GM12878 (cell line): ENCODE data around the gene ZBTB3. TPM values are rescaled to one million over a fixed set of nuclear protein-coding genes. Genes with fewer than 3 reads are reported as not detected.

Source experiments
- ATAC-seq: fragments of 200-7000 bp; cut with Tn5 transposase; 3 replicates; pipeline ENCODE4 v1.9.1; 2020; ENCODE audit warnings: mild to moderate bottlenecking, moderate library complexity
- BruUV-seq: library from RNA; stranded (reverse); fragments of 400-500 nt; replicated peaks from 2 replicates; lab custom pipeline; 2021; lab: Mats Ljungman, UMichigan
- CTCF ChIA-PET: fragments of 300-600 bp; sonication (Branson Sonifier 250); formaldehyde crosslinking; extraction: SDS; loops from one replicate; lab custom pipeline; 2021; ENCODE audit warnings: inconsistent platforms; lab: Yijun Ruan, JAX
- POLR2A ChIA-PET: fragments of 350-600 bp; formaldehyde crosslinking; extraction: SDS; loops from one replicate; lab custom pipeline; 2021; ENCODE audit warnings: inconsistent platforms; lab: Charles Lee
- RAD21 ChIA-PET: fragments of 300-600 bp; sonication (Branson Sonifier 250); formaldehyde crosslinking; loops from one replicate; lab custom pipeline; 2023; ENCODE audit warnings: antibody characterized with exemption; ENCODE audit not compliant: unreplicated experiment; lab: Charles Lee
- SMC1A ChIA-PET: fragments of 300-600 bp; sonication (Branson Sonifier 250); formaldehyde crosslinking; loops from one replicate; lab custom pipeline; 2023; ENCODE audit not compliant: unreplicated experiment, uncharacterized antibody; lab: Charles Lee
- DNase-seq: peaks from one replicate; pipeline ENCODE4 v3.0.0-alpha.2; 2011; ENCODE audit warnings: low read depth, low spot score
- FAIRE-seq: peaks from 3 replicates; lab custom pipeline; 2011; peaks lifted over from hg19 to GRCh38; lab: Jason Lieb, UNC
- H2AFZ ChIP-seq: 2 replicates; pipeline ENCODE4 v1.6.0; 2011; ENCODE audit warnings: low read depth, low read length, control low read depth; ENCODE audit not compliant: control insufficient read depth
- H3K27ac ChIP-seq: 2 replicates; pipeline ENCODE4 v1.5.1; 2011; ENCODE audit warnings: control low read depth; ENCODE audit not compliant: control insufficient read depth, insufficient read depth
- H3K27me3 ChIP-seq, 2 experiments: replicated peaks in 1 of 2; 2 replicates each; pipeline versions ENCODE4 v1.6.0 to v1.6.1; 2011; ENCODE audit warnings: low read length in 1 of 2; ENCODE audit not compliant: control insufficient read depth in 2 of 2, insufficient read depth in 2 of 2
- H3K36me3 ChIP-seq, 2 experiments: 2 replicates each; pipeline ENCODE4 v1.5.1; 2011; ENCODE audit warnings: low read length in 1 of 2; ENCODE audit not compliant: control insufficient read depth in 2 of 2, insufficient read depth in 2 of 2
- H3K4me1 ChIP-seq: 2 replicates; pipeline ENCODE4 v1.6.1; 2011; ENCODE audit warnings: mild to moderate bottlenecking, low read length, moderate library complexity, mixed read lengths; ENCODE audit not compliant: control insufficient read depth, insufficient read depth
- H3K4me2 ChIP-seq: 2 replicates; pipeline ENCODE4 v1.6.0; 2011; ENCODE audit warnings: control low read depth; ENCODE audit not compliant: control insufficient read depth, insufficient read depth
- H3K4me3 ChIP-seq: fragments of 200-600 bp; sonication (generic); 2 replicates; pipeline ENCODE4 v1.5.1; 2016
- H3K79me2 ChIP-seq: 2 replicates; pipeline ENCODE4 v1.6.0; 2011; ENCODE audit warnings: low read length; ENCODE audit not compliant: control insufficient read depth, insufficient read depth
- H3K9ac ChIP-seq: 2 replicates; pipeline ENCODE4 v1.8.0; 2011; ENCODE audit warnings: low read length, control low read depth, mixed read lengths; ENCODE audit not compliant: control insufficient read depth, insufficient read depth
- H3K9me3 ChIP-seq: replicated peaks from 3 replicates; pipeline ENCODE4 v1.5.1; 2011; ENCODE audit warnings: mild to moderate bottlenecking, low read length; ENCODE audit not compliant: control insufficient read depth, insufficient read depth
- H4K20me1 ChIP-seq: 2 replicates; pipeline ENCODE4 v1.6.0; 2011; ENCODE audit not compliant: control insufficient read depth, insufficient read depth
- ESRRA ChIP-seq: IDR thresholded peaks from 2 replicates; pipeline ENCODE4 v1.6.1; 2012; ENCODE audit warnings: mild to moderate bottlenecking, low read length, improper control_type of control experiment
- ETV6 ChIP-seq, 2 experiments: fragments of 450-650 bp in 1 of 2; IDR thresholded peaks in 1 of 2; conservative IDR thresholded peaks in 1 of 2; 2 replicates each; pipeline ENCODE4 v1.6.1; 2014; ENCODE audit warnings: antibody characterized with exemption in 1 of 2, borderline replicate concordance in 1 of 2, low read depth in 1 of 2, mild to moderate bottlenecking in 1 of 2, moderate library complexity in 1 of 2
- PBX3 ChIP-seq: IDR thresholded peaks from 2 replicates; pipeline ENCODE4 v1.6.1; 2011; ENCODE audit warnings: mild to moderate bottlenecking, low read depth, low read length, moderate library complexity; ENCODE audit not compliant: insufficient replicate concordance
- POLR2A ChIP-seq: IDR thresholded peaks from 2 replicates; pipeline ENCODE4 v1.6.1; 2011; ENCODE audit warnings: low read depth, mild to moderate bottlenecking, low read length
- POLR2AphosphoS2 ChIP-seq: IDR thresholded peaks from 2 replicates; pipeline ENCODE4 v1.6.1; 2011; ENCODE audit warnings: low read depth, mild to moderate bottlenecking, low read length, improper control_type of control experiment, moderate library complexity
- USF1 ChIP-seq: IDR thresholded peaks from 2 replicates; pipeline ENCODE4 v1.6.1; 2011; ENCODE audit warnings: borderline replicate concordance, low read depth, mild to moderate bottlenecking, moderate library complexity, mixed read lengths, low read length; ENCODE audit not compliant: insufficient read depth; ENCODE audit errors: extremely low read length
- WGBS: methylation state at CpG from one replicate; pipeline ENCODE4 v1.1.6; 2016; ENCODE audit warnings: low lambda C conversion rate; ENCODE audit not compliant: insufficient replicate concordance, insufficient coverage; ENCODE audit errors: missing lambda C conversion rate; 5-methylcytosine and 5-hydroxymethylcytosine counted together
- in situ Hi-C: fragments of 300-500 bp; cut with MboI; formaldehyde crosslinking; loops from 9 replicates; pipeline ENCODE4 v1.14.3; 2018; ENCODE audit warnings: mixed read lengths
- intact Hi-C: fragments of 100-400 bp; cut with micrococcal nuclease; formaldehyde crosslinking; loops from one replicate; pipeline ENCODE4 v1.14.2; 2022; ENCODE audit not compliant: unreplicated experiment
- polyA plus RNA-seq, 11 experiments: library from polyadenylated mRNA; depleted of rRNA in 4 of 11; unstranded in 6 of 11; stranded (reverse) in 5 of 11; fragments of >200 nt; fragmentation: Nextera tagmentation in 4 of 11; fragmentation: Illumina TruSeq in 1 of 11; extraction: Ambion mirVana in 4 of 11; extraction: Trizol in 1 of 11; gene quantifications; 1 replicate in 1 of 11; 2 replicates in 10 of 11; pipeline versions ENCODE4 v1.2.1 to v1.2.3, GENCODE V29; 2011 to 2016; ENCODE audit warnings: inconsistent platforms in 2 of 11, missing spikeins in 2 of 11, low read depth in 1 of 11
- total RNA-seq, 4 experiments: library from RNA; depleted of rRNA in 3 of 4; stranded (reverse); fragments of >200 nt in 3 of 4; fragmentation: Illumina TruSeq in 1 of 4; extraction: Trizol in 1 of 4; gene quantifications; 2 replicates each; pipeline versions ENCODE4 v1.2.1 to v1.2.3, GENCODE V29; 2013 to 2021

Gene ZBTB3
- total and polyA plus RNA-seq, 10 of the 15 experiments (the other 5 are each of a cell fraction or from before 2014, with no cell fraction given) = 1.4 to 7.7 (median 4.8) TPM

- TF ChIP-seq POLR2AphosphoS2 = no peak
- TF ChIP-seq POLR2A = peak; percentile 33
- TF ChIP-seq ESRRA = no peak
- in situ Hi-C loops = no loop called here
- POLR2A ChIA-PET = interaction anchor here (0.6 to 7.6 kb wide), 14 partner anchors 18 to 147 kb away, joined by 4 to 79 read pairs (median 5); partner anchors contain the start of genes B3GAT3, C11orf98, CSKMT and HNRNPUL2
- DNase-seq = no peak
- H3K9ac ChIP-seq = peak overlapping the region; percentile 90
- peak overlapping the region; percentile 88 for H3K27ac ChIP-seq
- H3K9me3 ChIP-seq = no peaks in the 10 kb centered on the region
- RAD21 ChIA-PET = interaction anchor here (0.6 to 1.8 kb wide), 7 partner anchors 18 to 152 kb away, joined by 3 to 8 read pairs (median 4); partner anchors contain the start of genes C11orf98, CSKMT, HNRNPUL2 and TAF6L
- peaks cover 37% of the 10 kb centered on the region for H3K4me1 ChIP-seq
- peak overlapping the region; percentile 93 for H2AFZ ChIP-seq
- intact Hi-C loops = loop anchor here (1.0 to 5.0 kb wide), 2 partner anchors 19 to 106 kb away; partner anchors contain the start of genes HNRNPUL2 and MTA2
- no TSS peak for BruUV-seq
- H4K20me1 ChIP-seq = no peaks in the 10 kb centered on the region
- WGBS = 4% methylated on average over 7 of the region's 7 CpGs
- peak overlapping the region; percentile 98 for H3K4me2 ChIP-seq
- H3K4me3 ChIP-seq = peak overlapping the region; percentile 83
- CTCF ChIA-PET = interaction anchor here (1.0 to 5.0 kb wide), 6 partner anchors 14 to 60 kb away, joined by 3 to 21 read pairs (median 6); partner anchors contain the start of genes HNRNPUL2, TTC9C and ZBTB3
- SMC1A ChIA-PET = interaction anchor here (0.6 to 5.3 kb wide), 7 partner anchors 15 to 152 kb away, joined by 3 to 26 read pairs (median 3); partner anchors contain the start of genes HNRNPUL2, TAF6L and TTC9C
- peaks cover 16 to 17% of the 10 kb centered on the region in 2 experiments for H3K36me3 ChIP-seq
- ATAC-seq = peak; percentile 8
- no peaks in the 10 kb centered on the region for H3K27me3 ChIP-seq
- FAIRE-seq = no peak
- no peaks in the 10 kb centered on the region for H3K79me2 ChIP-seq
Measured at GRCh38 chr11:62708793-62709192, 45.2 kb downstream of the ZBTB3 start.

GRCh38 chr11:62708392-62708791 lies 45.6 kb downstream of the ZBTB3 start:
- FAIRE-seq (no peak), DNase-seq (no peak), ATAC-seq (no peak)
- Histone ChIP-seq H3K79me2 (no peaks in the 10 kb centered on the region), H3K9me3 (no peaks in the 10 kb centered on the region), H3K4me3 (peak overlapping the region; percentile 83; the same call in 1 of the 2 replicates), H3K4me1 (peaks cover 35% of the 10 kb centered on the region), H3K27me3 (no peaks in the 10 kb centered on the region), H3K4me2 (peak overlapping the region; percentile 98), H3K36me3 (peaks cover 12 to 17% of the 10 kb centered on the region in 2 experiments), H3K9ac (peak overlapping the region; percentile 90), H2AFZ (no peak overlapping the region), H3K27ac (peak overlapping the region; percentile 88), H4K20me1 (no peaks in the 10 kb centered on the region)
- 85% methylated on average over 5 of the region's 5 CpGs for WGBS
- in situ Hi-C loops = no loop called here
- no TSS peak for BruUV-seq
- RAD21 ChIA-PET = interaction anchor here (1.0 to 1.7 kb wide), 4 partner anchors 43 to 78 kb away, joined by 3 to 8 read pairs (median 6); partner anchors contain the start of genes C11orf98, CSKMT and ZBTB3
- intact Hi-C loops = loop anchor here (5.0 kb wide), 1 partner anchor 106 kb away; the partner anchor contains the start of gene MTA2
- SMC1A ChIA-PET = interaction anchor here (0.9 to 5.3 kb wide), 5 partner anchors 16 to 151 kb away, joined by 3 to 26 read pairs (median 3); partner anchors contain the start of genes HNRNPUL2 and TTC9C
- no peak for TF ChIP-seq PBX3
- TF ChIP-seq ETV6 (conservative IDR thresholded peaks at IDR 0.05 in 1 of 2, IDR thresholded peaks at IDR 0.05 in 1 of 2; ENCODE audit: borderline replicate concordance in 1 of 2, low read depth in 1 of 2) = no peak
- no peak for TF ChIP-seq USF1
- CTCF ChIA-PET = interaction anchor here (0.8 to 5.0 kb wide), 6 partner anchors 14 to 61 kb away, joined by 3 to 21 read pairs (median 4); partner anchors contain the start of gene ZBTB3
- POLR2A ChIA-PET = interaction anchor here (0.6 to 7.6 kb wide), 14 partner anchors 19 to 147 kb away, joined by 4 to 79 read pairs (median 5); partner anchors contain the start of genes B3GAT3, C11orf98, CSKMT and HNRNPUL2
